GM19372 (cell line): Measurements from ENCODE around the gene RPA3.

ENCODE experiments used
- ATAC-seq: cut with Tn5 transposase; IDR thresholded peaks from one replicate; pipeline ENCODE4 v1.9.1; 2021; ENCODE audit warnings: mild to moderate bottlenecking, low read depth, moderate library complexity; ENCODE audit not compliant: unreplicated experiment

RPA3 gene

GRCh38 chr7:7718492-7718891 lies at the start of gene RPA3:
Gene RPA3, minus strand, starts transcription at chr7:7718607. Its CDS starts 78,189 bp downstream, at chr7:7640418.
- no peak for ATAC-seq

GRCh38 chr7:7766671-7767070 lies 48.3 kb upstream of the RPA3 start:
- no peak for ATAC-seq

GRCh38 chr7:7765422-7765821 lies 47.0 kb upstream of the RPA3 start:
- peak; percentile 49 for ATAC-seq

- no peak for ATAC-seq
Measured at GRCh38 chr7:7764520-7765396, 46.4 kb upstream of the RPA3 start.

GRCh38 chr7:7761974-7762779 lies 43.8 kb upstream of the RPA3 start:
- peak; percentile 60 for ATAC-seq

- ATAC-seq = no peak
Measured at GRCh38 chr7:7761340-7761973, 43.0 kb upstream of the RPA3 start.

GRCh38 chr7:7757576-7757975 lies 39.2 kb upstream of the RPA3 start:
- ATAC-seq = no peak

- ATAC-seq = no peak
Measured at GRCh38 chr7:7756577-7756976, 38.2 kb upstream of the RPA3 start.

- ATAC-seq = no peak
Measured at GRCh38 chr7:7751243-7752092, 33.1 kb upstream of the RPA3 start.

- ATAC-seq = no peak
Measured at GRCh38 chr7:7750571-7751242, 32.3 kb upstream of the RPA3 start.

- ATAC-seq = no peak
Measured at GRCh38 chr7:7746458-7746857, 28.1 kb upstream of the RPA3 start.

- ATAC-seq = no peak
Measured at GRCh38 chr7:7745966-7746365, 27.6 kb upstream of the RPA3 start.

GRCh38 chr7:7745258-7745657 lies 26.9 kb upstream of the RPA3 start:
- no peak for ATAC-seq

GRCh38 chr7:7742223-7742622 lies 23.8 kb upstream of the RPA3 start:
- ATAC-seq = no peak

- no peak for ATAC-seq
Measured at GRCh38 chr7:7740037-7740355, 21.6 kb upstream of the RPA3 start.

- ATAC-seq = peak; percentile 62
Measured at GRCh38 chr7:7739204-7740036, 21.0 kb upstream of the RPA3 start.

GRCh38 chr7:7738622-7739021 lies 20.2 kb upstream of the RPA3 start:
- ATAC-seq = no peak

GRCh38 chr7:7738177-7738576 lies 19.8 kb upstream of the RPA3 start:
- no peak for ATAC-seq

- no peak for ATAC-seq
Measured at GRCh38 chr7:7737674-7738073, 19.3 kb upstream of the RPA3 start.
